Left colon (tissue), 2 donors: ENCODE data around the gene CEP112. TPM values are rescaled to one million over a fixed set of nuclear protein-coding genes. Genes with fewer than 3 reads are reported as not detected.
"Not testable (repeated sequence)": the region's sequence is repeated elsewhere in the genome, so short reads cannot be mapped to it uniquely, and the experiment has no call there.

Source experiments
- ATAC-seq: fragments of 200-7000 bp; cut with Tn5 transposase; one replicate; pipeline ENCODE4 v1.9.1; 2020; ENCODE audit warnings: mild to moderate bottlenecking, moderate library complexity
- DNase-seq, 2 donors: peaks; one replicate each; pipeline ENCODE4 v3.0.0-alpha.2; 2020
- intact Hi-C, 2 donors: fragments of 100-400 bp; cut with DNase I in 1 of 2; cut with micrococcal nuclease in 1 of 2; formaldehyde crosslinking; loops; one replicate each; pipeline versions ENCODE4 v1.11.2 to v1.14.0; 2022; cut with DNase I, micrococcal nuclease
- total RNA-seq, 2 donors: library from RNA; stranded (reverse); fragmentation: NEBNext Ultra II Directional; extraction: Animal tissue kit (Norgen Biotek cat#: 25700); gene quantifications; one replicate each; pipeline ENCODE4 v1.2.1, GENCODE V29; 2021
- donor health status: DM: no; HTN: no; CAD: no.
- donor health status: DM: yes; HTN: yes; CAD: no.

The CEP112 gene
- total RNA-seq, 2 donors from 2014 or later = 4.5 to 8.1 TPM

DNA sequence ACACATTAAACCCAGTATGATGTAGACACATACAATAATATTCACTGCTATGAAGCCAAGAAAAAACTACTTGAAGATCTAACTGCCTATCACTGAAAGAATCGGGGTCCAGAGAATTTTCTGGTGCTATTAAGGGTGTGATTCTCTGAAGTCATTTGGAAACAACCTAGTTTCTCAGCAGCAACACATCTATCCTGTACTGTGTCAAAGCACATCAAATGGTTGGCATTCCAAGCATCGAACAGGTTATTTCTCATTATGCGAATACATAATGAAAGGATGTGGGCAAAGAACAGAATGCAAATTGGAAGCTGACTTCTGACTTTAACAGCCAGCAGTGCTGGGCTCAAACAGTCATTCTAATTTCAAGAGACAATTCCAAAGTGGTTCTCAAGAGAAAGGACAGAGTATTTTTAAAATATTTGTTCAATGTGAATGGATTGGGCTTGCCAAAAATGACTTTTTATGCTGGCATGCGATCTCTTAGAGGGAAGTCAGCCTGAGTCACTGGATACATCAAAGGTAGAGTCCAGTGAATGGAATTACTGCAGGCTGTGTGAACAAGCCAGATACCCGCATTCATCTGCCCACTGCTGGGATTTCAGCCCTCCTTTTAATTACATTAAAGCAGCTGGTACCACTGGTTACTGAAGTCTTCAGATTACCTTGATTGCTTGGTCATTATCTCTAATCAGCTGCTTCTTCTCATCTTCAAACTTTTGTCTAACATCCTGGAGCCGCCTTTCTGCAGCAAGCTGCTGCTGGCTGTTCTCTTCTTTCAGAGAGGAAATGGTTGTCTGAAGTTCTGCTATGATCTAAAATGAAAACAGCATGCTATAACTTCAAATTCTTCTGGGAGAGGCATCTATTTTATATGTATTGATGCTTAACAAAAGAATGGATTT is 449.3 kb downstream of the CEP112 start:
- intact Hi-C loops = no loop called here
- DNase-seq (no peak), ATAC-seq (no peak)

DNA sequence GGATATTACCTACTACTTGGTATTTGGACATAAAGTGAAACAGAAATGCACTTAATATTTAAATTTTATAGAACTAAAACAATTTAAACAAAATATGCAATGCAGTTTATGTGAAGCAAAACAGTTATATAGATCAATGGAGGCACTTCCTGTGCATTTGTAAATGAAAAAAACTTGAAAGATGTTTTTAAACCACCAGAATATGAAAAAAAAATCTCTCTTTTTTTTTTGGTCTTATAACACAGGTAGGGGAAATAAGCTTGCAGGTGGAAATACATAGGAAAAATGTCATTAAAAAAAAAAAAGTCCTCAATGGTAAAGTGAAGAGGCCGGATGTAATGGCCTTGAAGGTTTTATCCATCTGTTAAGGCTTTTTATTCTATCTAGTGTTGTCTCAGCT is 450.2 kb downstream of the CEP112 start:
- ATAC-seq (no peak), DNase-seq (no peak)
- intact Hi-C loops = no loop called here

DNA sequence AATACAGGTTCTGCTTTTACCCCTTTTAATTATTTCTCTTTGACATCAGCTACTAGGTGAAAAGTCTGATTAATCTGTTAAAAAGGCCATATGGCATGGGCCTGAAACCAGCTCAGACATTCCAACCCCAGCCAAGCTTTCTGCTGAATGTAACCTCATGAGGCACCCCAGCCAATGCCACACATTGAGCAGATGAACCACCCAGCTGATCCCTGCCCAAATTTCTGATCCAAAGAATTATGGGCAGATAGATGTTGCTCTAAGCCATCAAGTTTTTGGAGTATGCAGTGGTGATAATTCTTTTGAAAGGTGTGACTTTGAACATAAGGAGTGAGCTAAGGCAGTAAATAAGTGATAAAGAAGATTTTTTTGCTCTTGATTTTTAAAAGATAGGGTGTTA is 452.9 kb downstream of the CEP112 start:
- no peak for DNase-seq
- no peak for ATAC-seq
- intact Hi-C loops = no loop called here

DNA sequence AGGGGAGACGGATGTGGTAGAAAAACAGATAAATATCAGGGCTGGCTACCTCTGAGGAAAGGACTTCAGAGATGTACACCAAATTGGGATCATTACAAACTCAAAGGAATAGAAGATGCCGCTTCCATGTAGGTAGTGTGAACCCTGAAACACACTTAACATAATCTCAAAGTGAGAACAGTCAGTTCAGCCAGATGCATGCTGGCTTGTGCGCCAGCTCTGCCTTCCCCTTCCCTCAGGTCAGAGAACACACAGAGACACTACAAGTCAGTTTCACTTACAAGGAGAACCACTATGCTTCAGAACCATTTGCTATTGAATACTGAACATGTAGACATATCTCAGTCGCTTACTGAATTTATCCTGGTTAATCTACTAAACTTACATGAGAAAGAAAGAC is 454.5 kb downstream of the CEP112 start:
- no peak for ATAC-seq
- intact Hi-C loops = no loop called here
- no peak for DNase-seq

DNA sequence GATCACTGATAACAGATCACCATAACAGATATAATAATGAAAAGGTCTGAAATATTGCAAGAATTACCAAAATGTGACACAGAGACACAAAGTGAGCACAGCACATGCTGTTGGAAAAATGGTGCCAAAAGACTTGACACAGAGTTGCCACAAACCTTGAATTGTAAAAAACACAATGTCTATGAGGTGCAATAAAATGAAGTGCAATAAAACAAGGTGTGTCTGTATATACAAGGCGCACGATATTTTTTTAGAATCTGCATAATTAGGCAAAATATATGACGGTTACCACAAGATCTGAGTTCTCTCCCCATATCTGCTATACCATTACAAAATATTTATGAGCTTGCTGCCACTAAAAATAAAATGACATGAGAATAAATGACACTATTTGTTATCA is 458.6 kb downstream of the CEP112 start:
- DNase-seq (no peak), ATAC-seq (peak; percentile 96)
- intact Hi-C loops = no loop called here

DNA sequence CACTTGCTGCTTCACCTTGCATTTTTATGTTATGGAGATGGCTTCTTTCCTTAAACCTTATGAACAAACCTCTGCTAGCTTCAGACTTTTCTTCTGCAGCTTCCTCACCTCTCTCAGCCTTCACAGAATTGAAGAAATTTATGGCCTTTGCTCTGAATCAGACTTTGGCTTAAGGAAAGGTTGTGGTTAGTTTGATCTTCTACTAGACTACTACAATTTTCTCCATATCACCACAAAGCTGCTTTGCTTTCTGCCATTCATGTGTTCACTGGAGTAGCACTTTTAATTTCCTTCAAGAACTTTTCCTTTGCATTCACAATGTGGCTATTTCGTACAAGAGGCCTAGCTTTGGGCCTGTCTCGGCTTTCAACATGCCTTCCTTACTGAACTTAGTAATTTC is 459.3 kb downstream of the CEP112 start:
- peak; percentile 13 for ATAC-seq
- intact Hi-C loops, DNase-seq: not testable (repeated sequence)

DNA sequence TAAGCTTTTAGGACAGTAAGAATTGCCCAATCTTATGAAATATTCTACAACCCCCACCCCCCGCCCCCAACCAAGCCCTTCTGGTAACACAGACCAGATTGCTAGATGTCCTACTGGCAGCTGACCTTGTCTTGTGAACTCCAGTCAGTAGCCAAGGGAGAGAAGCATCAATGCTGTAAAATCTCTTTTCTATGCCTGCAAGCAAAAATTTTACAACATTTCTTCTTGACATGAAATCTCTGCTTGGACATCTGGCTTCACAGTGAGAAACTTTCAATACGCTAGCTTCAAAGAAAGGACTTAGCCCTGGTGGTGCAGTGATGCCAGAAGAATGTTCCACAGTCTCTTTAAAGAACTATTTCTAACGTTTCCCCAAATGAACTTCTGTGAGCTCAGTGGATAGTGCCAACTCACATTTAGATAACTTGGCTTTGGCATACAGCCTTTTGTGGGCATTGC is 461.2 kb downstream of the CEP112 start:
- no peak for ATAC-seq
- no peak for DNase-seq
- intact Hi-C loops = no loop called here

DNA sequence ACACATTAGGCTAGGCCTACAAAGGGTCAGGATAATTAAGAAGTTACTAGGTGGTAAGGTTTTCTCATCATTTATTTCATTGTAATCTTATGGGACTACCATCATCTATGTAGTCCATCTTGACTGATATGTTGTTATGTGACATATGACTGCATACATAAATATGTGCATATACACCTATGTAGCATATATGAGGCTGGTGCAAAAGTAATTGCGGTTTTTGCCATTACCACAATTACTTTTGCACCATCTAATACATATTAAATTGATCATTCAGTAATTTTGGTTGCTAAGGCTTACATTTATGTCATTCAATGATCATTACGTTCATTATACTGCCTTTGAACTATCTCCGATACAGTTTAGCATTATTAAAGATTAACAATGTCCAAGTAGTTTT is 462.7 kb downstream of the CEP112 start:
- intact Hi-C loops = no loop called here
- no peak for ATAC-seq
- DNase-seq = no peak

DNA sequence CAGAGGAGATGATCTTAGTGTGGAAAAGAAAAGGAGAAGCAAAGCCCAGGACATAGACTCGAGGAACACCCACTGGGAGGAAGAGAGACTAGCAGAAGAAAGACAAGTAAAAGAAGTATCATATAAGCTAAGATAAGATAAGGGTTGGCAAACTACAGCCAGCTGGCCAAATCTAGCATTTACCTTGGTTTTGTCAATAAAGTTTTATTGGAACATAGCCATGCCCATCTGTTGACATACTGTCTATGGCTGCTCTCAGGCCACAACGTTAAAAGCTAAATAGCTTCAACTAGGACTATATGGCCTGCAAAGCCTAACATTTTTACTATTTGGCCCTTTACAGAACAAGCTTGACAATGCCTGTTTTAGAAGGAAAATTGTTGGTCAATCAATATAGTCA is 464.1 kb downstream of the CEP112 start:
- intact Hi-C loops = no loop called here
- ATAC-seq (peak; percentile 67), DNase-seq (no peak)

DNA sequence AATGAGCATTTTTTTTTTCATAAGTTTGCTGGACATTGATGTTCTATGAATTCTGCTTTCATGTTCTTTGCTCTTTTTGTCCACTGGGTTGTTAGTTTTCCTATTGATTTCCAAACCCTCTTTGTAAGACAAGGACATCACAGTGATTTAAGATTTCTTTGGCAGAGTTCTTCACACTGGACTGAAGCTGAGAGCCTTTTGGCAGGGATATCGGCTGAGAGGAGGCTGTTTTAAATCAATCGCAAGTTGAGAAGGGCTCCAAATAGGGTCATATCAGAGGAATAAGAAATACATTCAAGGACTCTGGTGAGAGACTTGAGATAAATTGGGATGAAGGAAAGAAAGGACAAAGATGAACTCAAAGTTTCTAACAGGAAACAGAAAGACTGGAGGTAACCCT is 464.7 kb downstream of the CEP112 start:
- no peak for ATAC-seq
- intact Hi-C loops = no loop called here
- DNase-seq = no peak

DNA sequence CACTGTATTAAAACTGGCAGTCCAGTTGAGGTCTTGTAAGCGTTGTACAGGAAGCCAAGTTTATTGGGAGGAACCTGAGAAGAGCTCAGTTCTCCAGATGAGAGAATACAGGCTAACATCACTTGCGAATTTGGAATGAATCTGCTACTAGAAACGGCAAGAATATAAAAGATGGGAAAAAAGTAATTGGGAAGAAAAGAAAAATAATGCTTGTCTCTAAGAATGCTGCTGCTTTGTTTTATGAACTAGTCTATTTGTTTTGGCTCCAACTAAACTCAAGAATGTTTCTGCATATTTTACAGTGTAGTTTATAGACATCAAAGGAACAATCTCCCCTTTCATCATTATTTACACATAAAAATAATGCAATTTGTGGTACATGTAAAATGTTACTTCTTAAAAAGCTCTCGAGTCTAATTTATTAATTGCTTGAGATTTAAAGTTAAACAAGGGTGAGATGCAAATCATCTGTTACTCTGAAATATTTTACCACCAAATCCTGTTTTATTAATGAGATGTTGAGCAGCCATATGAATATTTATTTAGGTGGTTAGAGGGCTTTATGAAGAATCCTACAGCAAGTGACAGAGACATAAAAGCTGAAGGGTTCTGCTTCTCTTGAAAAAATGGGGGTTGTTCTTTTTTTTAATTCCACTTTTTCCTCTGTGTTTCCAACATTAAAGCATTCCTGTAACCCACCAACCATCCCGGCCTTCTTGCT is 468.3 kb downstream of the CEP112 start:
- intact Hi-C loops = no loop called here
- no peak for DNase-seq
- no peak for ATAC-seq

DNA sequence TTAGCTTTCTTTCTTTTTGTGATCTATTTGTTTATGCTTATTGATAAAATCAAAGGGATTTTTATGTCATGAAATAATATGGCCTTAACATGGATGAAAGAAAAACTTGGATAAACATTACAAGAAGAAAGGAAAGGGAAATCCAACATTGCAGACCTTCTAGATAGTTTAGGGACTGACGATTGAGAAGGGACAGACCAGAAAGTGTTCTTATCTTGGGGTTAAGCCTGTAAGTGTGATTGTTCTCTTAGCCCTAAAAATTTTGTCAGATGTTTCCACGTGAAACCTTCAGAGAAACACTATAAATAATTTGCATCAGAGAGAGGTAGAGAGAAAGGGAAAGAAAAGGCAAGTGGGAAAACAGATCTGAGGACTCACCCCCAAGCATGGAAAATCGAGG is 473.3 kb downstream of the CEP112 start:
- DNase-seq (no peak), ATAC-seq (no peak)
- intact Hi-C loops = no loop called here

DNA sequence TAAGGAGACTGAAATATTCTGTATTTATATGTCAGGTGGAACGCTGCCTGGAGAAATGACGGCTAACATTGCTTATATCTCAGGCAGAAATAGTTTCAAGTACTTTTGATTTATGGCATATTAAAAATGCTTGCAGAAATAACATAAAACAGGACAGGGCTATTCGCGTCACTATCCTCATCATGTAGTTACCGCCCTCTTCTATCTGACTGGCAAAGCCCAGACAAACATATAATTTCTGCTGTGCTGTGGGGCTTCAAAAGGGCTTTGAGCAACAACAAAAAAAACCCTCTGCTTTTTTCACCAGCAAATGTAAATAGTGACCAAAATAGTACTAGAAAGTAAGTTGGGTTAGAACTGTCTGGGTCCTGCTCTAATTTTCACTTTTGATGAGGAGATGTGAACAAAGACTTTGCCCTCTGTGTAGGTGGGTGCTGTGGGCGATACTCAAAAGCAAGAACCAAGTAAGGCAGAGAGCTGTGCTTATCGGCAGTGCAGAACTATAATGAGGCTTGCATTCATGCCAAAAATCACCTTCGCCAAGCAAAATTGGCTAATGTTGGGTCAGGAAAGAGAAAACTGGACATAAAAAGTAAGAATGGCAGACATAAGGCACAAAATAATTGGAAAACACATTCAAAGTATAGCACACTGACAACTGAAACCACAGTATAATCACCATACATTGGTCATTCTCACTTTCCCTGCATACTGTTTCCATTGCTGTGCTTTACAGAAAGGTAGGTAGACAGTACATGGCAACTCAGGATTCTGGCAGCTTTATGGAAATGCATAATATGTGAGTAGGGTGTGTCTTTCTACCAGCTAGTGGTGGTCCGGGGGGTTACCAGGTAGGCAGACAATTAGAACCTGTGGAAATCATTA is 479.3 kb downstream of the CEP112 start:
- peak in 1 of 2 donors; percentile 32 for DNase-seq
- intact Hi-C loops = no loop called here
- peak; percentile 55 for ATAC-seq

DNA sequence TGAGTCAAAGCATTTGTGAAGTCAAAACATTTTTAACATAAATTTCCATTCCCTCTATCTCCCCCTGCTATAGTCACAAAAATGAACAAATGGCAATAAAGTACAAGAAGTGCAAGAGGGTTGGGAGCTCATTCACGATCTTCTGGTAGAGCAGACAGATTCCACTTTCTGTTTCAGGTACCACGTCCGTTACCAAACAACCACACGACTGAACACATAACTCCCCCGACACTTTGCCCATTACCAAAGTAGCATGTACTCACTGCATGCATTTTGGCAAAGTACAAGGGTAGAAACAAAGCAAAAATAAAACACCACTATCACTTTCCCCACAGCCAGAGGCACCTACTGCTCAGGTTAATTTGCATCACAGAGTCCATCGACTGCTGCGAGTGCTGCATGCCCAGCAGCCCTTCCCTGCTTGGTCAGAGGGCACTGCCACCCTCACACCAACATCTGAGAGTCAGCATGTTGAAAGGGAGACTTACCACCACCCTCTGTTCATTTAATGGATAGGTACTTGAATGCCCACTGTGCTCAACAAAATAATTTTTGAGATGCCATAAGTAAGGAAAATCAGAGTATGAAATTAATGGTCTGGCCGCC is 480.2 kb downstream of the CEP112 start:
- ATAC-seq (peak; percentile 80), DNase-seq (no peak)
- intact Hi-C loops = no loop called here

DNA sequence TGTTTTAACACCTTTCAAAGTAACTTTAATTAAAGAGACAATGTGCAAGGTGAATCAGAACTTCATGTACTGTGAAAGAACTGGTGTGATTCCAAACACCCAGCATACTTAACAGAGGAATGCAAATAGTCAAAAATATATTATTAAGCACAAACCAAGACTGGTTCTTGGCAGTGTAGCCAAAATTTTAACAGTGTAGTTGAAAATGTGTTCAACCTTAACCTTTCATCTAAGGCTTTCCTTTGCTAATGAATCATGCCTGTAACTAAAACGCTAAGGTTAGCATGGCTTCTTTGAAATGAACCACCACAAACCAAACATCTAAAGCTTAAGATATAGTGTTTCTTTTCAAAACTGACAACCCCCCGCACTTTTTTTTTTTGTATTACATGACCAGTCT is 484.2 kb downstream of the CEP112 start:
- ATAC-seq (no peak), DNase-seq (no peak)
- intact Hi-C loops = no loop called here

DNA sequence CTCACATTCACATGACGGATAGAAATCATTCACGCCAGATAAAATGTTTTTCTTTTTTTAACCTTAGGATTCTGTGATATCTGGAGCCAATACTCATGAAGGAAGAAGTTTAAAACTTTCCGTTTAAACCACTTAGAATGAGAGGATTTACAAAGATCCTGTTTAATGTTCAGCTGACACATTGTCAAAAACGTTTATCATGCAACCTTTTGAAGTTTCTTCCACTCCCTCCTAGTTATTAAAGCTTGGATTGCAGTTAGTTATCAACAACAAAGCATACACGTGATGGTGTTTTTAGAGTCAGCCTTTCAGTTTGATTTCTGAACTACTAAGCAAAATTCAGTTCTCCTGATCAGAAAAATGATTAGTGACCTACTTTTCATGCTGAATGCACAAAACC is 487.2 kb downstream of the CEP112 start:
- ATAC-seq (no peak), DNase-seq (no peak)
- intact Hi-C loops = no loop called here

DNA sequence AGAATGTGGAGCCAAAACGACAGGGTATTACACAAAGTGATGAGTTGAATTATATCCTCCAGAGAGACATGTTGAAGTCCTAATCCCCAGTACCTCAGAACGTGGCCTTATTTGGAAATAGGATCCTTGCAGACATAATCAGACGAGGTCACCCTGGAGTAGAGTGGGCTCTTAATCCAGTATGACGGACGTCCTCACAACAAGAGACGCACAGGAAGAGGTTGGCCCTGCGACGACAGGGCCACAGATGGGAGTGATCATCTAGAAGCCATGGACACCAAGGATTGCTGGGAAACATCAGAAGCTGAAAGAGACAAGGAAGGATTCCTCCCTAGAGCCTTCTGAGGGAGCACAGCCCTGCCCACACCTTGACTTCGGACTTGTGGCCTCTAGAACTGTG is 488.0 kb downstream of the CEP112 start:
- intact Hi-C loops = no loop called here
- no peak for DNase-seq
- no peak for ATAC-seq

DNA sequence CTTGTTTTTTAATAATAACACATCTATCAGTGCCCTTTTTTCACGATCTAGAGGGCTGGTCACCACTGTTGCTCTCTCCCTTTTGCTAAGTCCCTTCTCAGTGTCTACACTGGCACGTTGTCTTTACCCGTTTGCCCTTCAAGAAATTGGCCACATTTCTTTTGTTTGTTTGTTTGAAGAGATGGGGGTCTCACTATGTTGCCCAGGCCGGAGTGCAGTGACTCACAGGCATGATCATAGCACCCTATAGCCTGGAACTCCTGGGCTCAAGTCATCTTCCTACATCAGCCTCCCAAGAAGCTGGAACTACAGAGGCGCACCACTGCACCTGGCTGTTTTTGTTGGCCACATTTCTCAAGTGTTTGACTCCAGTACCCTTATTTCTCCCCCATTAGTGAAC is 492.5 kb downstream of the CEP112 start:
- no peak for DNase-seq
- no peak for ATAC-seq
- intact Hi-C loops = no loop called here
